HG03575 (cell line): ENCODE measurements around the gene PNN.
"Not testable (repeated sequence)": the region's sequence is repeated elsewhere in the genome, so short reads cannot be mapped to it uniquely, and the experiment has no call there.

Experiments
- ATAC-seq: cut with Tn5 transposase; IDR thresholded peaks from one replicate; pipeline ENCODE4 v1.9.1; 2021; ENCODE audit not compliant: unreplicated experiment, insufficient number of reproducible peaks, low FRiP score; ENCODE audit errors: extremely low read depth

Gene PNN

DNA sequence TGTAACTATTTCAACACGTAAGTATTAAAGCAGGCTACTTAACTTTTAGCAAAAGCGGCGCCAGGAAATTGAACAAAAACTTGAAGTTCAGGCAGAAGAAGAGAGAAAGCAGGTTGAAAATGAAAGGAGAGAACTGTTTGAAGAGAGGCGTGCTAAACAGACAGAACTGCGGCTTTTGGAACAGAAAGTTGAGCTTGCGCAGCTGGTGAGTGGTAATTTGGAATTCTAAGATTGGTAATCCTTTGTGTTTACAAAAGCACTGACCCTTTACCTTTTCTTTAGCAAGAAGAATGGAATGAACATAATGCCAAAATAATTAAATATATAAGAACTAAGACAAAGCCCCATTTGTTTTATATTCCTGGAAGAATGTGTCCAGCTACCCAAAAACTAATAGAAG is 4.0 kb downstream of the PNN start:
- ATAC-seq = no peak

- no peak for ATAC-seq
These were observed 5.5 kb downstream of the PNN start for GRCh38 chr14:39180553-39180952.

GRCh38 chr14:39181026-39181692 is 6.1 kb downstream of the PNN start:
- ATAC-seq = no peak

GRCh38 chr14:39181693-39182047 is 6.6 kb downstream of the PNN start:
- ATAC-seq = no peak

GRCh38 chr14:39182770-39183684 is 8.0 kb downstream of the PNN start:
- no peak for ATAC-seq

DNA sequence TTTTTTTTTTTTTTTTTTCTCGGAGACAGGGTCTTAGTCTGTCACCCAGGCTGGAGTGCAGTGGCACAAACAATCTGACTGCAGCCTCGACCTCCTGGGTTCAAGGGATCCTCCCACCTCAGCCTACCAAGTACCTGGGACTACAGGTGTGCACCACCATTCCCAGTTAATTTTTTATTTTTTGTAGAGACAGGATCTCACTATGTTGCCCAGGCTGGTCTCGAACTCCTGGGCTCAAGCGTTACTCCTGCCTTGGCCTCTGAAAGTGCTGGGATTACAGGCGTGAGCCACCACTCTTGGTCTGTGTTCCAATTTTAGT is 8.6 kb downstream of the PNN start:
- ATAC-seq = not testable (repeated sequence)

GRCh38 chr14:39184628-39185255 is 9.7 kb downstream of the PNN start:
- no peak for ATAC-seq

GRCh38 chr14:39185256-39186049 is 10.4 kb downstream of the PNN start:
- ATAC-seq = no peak

DNA sequence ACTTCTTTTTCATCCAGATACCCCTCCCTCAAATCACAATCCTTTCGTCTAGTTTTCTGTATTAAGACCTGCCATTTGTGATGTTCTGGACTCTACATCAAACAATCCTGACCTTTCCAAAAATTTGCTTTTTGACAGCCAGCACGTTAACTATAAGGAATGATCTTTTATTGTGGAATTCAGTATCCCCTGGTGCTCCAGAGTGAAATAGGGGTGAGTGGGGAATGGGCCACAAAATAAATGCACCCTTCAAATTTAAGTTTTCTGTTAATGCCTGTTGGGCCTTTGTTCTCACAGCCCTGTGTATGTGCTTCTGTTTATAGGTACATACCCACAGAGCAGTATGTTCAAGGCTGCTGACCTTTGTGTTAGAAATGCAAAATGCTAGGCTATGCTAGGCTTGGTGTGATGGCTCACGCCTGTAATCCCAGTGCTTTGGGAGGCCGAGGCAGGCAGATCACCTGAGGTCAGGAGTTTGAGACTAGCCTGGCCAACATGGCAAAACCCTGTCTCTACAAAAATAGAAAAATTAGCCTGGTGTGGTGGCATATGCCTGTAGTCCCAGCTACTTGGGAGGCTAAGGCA is 12.0 kb downstream of the PNN start:
- no peak for ATAC-seq

- ATAC-seq = no peak
These were observed 28.9 kb downstream of the PNN start for GRCh38 chr14:39203659-39204606.

- not testable (repeated sequence) for ATAC-seq
These were observed 32.4 kb downstream of the PNN start for GRCh38 chr14:39207430-39207829.

- ATAC-seq = no peak
These were observed 36.2 kb downstream of the PNN start for GRCh38 chr14:39211109-39211741.

GRCh38 chr14:39212034-39212433 is 37.0 kb downstream of the PNN start:
- ATAC-seq = no peak

GRCh38 chr14:39212693-39213092 is 37.6 kb downstream of the PNN start:
- ATAC-seq = no peak

DNA sequence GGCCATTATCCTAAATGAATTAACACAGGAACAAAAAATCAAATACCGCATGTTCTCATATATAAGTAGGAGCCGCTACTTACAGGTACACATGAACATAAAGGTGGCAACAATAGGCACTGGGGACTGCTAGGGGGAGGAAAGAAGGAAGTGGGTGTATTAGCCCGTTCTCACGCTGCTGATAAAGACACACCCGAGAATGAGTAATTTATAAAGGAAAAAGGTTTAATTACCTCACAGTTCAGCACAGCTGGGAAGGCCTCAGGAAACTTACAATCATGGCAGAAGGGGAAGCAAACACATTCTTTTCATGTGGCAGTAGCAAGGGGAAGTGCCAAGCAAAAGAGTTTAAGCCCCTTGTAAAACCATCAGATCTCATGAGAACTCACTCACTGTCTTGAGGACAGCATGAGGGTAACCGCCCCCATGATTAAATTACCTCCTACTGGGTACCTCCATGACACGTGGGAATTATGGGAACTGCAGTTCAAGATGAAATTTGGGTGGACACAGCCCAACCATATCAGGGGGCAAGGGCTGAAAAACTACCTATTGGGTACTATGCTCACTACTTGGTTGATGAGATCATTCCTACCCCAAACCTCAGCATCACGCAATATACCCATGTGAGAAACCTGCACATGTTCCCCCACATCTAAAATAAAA is 42.3 kb downstream of the PNN start:
- ATAC-seq = no peak

GRCh38 chr14:39218171-39218769 is 43.2 kb downstream of the PNN start:
- ATAC-seq = no peak

DNA sequence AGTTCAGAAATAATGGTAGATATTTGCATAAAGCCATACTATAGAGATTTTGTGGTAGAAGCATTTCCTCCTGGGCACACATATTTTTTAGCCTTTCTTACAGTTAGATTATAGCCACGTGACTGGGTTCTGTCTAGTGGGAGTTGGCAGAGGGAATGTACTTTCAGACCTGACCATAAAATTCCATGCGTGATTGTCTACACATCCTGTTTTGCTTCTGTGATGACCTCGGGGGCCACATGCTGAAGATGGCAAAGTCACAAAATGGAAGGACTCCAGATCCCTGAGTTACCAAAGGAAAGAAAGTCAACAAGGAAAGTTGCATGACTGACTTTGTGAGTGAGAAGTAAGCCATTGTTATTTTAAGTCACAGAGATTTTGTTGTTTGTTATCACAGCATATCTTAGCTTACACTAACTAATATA is 44.0 kb downstream of the PNN start:
- no peak for ATAC-seq
